ENCODE measurements around the gene PITPNC1.

DNA sequence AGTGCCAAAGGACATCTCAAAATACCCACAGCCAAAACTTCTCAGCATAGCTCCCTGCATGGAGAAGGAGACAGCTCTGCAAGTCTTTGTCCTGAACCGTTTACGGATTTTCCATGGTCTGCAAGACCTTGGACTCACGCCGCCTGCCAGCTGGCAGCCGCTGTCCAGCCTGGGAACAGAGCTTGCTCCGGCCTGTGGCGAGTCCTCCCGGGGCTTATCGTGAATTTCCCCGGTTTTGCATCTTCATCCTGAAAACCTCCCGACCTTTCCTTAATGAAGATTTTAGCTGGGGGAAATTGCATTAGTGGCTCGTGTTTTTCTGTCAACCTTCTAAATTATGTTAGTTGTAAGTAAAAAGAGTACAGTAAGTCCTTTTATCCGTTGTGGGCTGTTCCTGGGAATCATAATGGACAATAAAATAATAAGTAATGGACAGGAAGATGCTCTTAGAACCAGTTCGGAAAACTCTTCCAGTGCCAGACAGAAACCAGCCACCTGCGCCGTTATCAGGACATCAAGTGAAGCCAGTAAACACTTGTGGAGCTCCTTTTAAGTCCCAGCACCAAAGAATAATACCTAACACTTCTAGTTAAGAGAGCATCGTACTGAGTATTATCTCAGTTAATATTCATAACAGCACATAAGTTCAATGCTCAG is 228.3 kb downstream of the PITPNC1 start:
- TF ChIP-seq CTCF (CRISPR knock-in tag; IDR thresholded peaks at IDR 0.05) (no peak), ZNF619 (CRISPR knock-in tag; IDR thresholded peaks at IDR 0.05) (no peak), EZH2 (conservative IDR thresholded peaks at IDR 0.05; ENCODE audit: low read depth, low read length) (no peak), SRSF9 (IDR thresholded peaks at IDR 0.05; ENCODE audit: borderline replicate concordance, insufficient read depth, low read depth, low read length, poor library complexity, severe bottlenecking) (no peak), SMC3 (IDR thresholded peaks at IDR 0.05; ENCODE audit: low read length) (no peak), ZNF644 (CRISPR knock-in tag; IDR thresholded peaks at IDR 0.05; ENCODE audit: low read depth) (no peak), ELK4 (CRISPR knock-in tag; IDR thresholded peaks at IDR 0.05; ENCODE audit: borderline replicate concordance) (no peak)
- TF ChIP-seq, protein P1, sequence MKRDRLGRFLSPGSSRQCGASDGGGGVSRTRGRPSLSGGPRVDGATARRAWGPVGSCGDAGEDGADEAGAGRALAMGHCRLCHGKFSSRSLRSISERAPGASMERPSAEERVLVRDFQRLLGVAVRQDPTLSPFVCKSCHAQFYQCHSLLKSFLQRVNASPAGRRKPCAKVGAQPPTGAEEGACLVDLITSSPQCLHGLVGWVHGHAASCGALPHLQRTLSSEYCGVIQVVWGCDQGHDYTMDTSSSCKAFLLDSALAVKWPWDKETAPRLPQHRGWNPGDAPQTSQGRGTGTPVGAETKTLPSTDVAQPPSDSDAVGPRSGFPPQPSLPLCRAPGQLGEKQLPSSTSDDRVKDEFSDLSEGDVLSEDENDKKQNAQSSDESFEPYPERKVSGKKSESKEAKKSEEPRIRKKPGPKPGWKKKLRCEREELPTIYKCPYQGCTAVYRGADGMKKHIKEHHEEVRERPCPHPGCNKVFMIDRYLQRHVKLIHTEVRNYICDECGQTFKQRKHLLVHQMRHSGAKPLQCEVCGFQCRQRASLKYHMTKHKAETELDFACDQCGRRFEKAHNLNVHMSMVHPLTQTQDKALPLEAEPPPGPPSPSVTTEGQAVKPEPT (CRISPR knock-in tag; IDR thresholded peaks at IDR 0.05; ENCODE audit: low read depth), result no peak
- TF ChIP-seq, protein P2, sequence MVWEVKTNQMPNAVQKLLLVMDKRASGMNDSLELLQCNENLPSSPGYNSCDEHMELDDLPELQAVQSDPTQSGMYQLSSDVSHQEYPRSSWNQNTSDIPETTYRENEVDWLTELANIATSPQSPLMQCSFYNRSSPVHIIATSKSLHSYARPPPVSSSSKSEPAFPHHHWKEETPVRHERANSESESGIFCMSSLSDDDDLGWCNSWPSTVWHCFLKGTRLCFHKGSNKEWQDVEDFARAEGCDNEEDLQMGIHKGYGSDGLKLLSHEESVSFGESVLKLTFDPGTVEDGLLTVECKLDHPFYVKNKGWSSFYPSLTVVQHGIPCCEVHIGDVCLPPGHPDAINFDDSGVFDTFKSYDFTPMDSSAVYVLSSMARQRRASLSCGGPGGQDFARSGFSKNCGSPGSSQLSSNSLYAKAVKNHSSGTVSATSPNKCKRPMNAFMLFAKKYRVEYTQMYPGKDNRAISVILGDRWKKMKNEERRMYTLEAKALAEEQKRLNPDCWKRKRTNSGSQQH (CRISPR knock-in tag; IDR thresholded peaks at IDR 0.05; ENCODE audit: low read depth), result no peak
